ENCODE results near the gene PRKAG2.

PRKAG2 gene

GRCh38 chr7:151597541-151598444 is 279.1 kb downstream of the PRKAG2 start:
- TF ChIP-seq CTCF (IDR thresholded peaks at IDR 0.05) = no peak
- no peak overlapping the region for H3K27ac ChIP-seq
- no peaks in the 10 kb centered on the region for H3K4me1 ChIP-seq
- no peaks in the 10 kb centered on the region for H3K9me3 ChIP-seq (ENCODE audit: control insufficient read depth, low read length)
- no peaks in the 10 kb centered on the region for H3K27me3 ChIP-seq (ENCODE audit: control insufficient read depth, insufficient read depth, low read length)
- H3K9ac ChIP-seq = no peak overlapping the region
- H2AFZ ChIP-seq = no peak overlapping the region
- no peaks in the 10 kb centered on the region for H3K36me3 ChIP-seq (ENCODE audit: control insufficient read depth, insufficient read depth, low read length)
- no peak overlapping the region for H3K4me3 ChIP-seq (ENCODE audit: low read depth, low read length)
- H3K4me2 ChIP-seq (ENCODE audit: low read length) = no peak overlapping the region
- H3K79me2 ChIP-seq = no peaks in the 10 kb centered on the region

- Histone ChIP-seq H3K4me3 (ENCODE audit: low read depth, low read length) (no peak overlapping the region), H2AFZ (no peak overlapping the region), H3K27me3 (ENCODE audit: control insufficient read depth, insufficient read depth, low read length) (no peaks in the 10 kb centered on the region), H3K4me1 (no peaks in the 10 kb centered on the region), H3K79me2 (peaks cover 2% of the 10 kb centered on the region), H3K27ac (no peak overlapping the region), H3K4me2 (ENCODE audit: low read length) (no peak overlapping the region), H3K9me3 (ENCODE audit: control insufficient read depth, low read length) (no peaks in the 10 kb centered on the region), H3K36me3 (ENCODE audit: control insufficient read depth, insufficient read depth, low read length) (no peaks in the 10 kb centered on the region), H3K9ac (no peak overlapping the region)
- TF ChIP-seq CTCF (IDR thresholded peaks at IDR 0.05) = no peak
Observed at GRCh38 chr7:151595702-151596350, 281.1 kb downstream of the PRKAG2 start.

- Histone ChIP-seq H2AFZ (no peak overlapping the region), H3K9me3 (ENCODE audit: control insufficient read depth, low read length) (no peaks in the 10 kb centered on the region), H3K9ac (no peak overlapping the region), H3K4me1 (no peaks in the 10 kb centered on the region), H3K79me2 (peaks cover 2% of the 10 kb centered on the region), H3K36me3 (ENCODE audit: control insufficient read depth, insufficient read depth, low read length) (no peaks in the 10 kb centered on the region), H3K27me3 (ENCODE audit: control insufficient read depth, insufficient read depth, low read length) (no peaks in the 10 kb centered on the region), H3K4me2 (ENCODE audit: low read length) (no peak overlapping the region), H3K27ac (no peak overlapping the region), H3K4me3 (ENCODE audit: low read depth, low read length) (no peak overlapping the region)
- TF ChIP-seq CTCF (IDR thresholded peaks at IDR 0.05) = no peak
Observed at GRCh38 chr7:151592868-151593486, 283.9 kb downstream of the PRKAG2 start.

- H3K27me3 ChIP-seq (ENCODE audit: control insufficient read depth, insufficient read depth, low read length) = no peaks in the 10 kb centered on the region
- H3K36me3 ChIP-seq (ENCODE audit: control insufficient read depth, insufficient read depth, low read length) = no peaks in the 10 kb centered on the region
- TF ChIP-seq CTCF (IDR thresholded peaks at IDR 0.05) = no peak
- H3K79me2 ChIP-seq = peaks cover 2% of the 10 kb centered on the region
- H3K9me3 ChIP-seq (ENCODE audit: control insufficient read depth, low read length) = no peaks in the 10 kb centered on the region
- no peak overlapping the region for H3K9ac ChIP-seq
- H2AFZ ChIP-seq = no peak overlapping the region
- H3K4me1 ChIP-seq = no peaks in the 10 kb centered on the region
- no peak overlapping the region for H3K4me2 ChIP-seq (ENCODE audit: low read length)
- no peak overlapping the region for H3K4me3 ChIP-seq (ENCODE audit: low read depth, low read length)
- no peak overlapping the region for H3K27ac ChIP-seq
Observed at GRCh38 chr7:151592330-151592729, 284.6 kb downstream of the PRKAG2 start.
